ENCODE results near the gene MYLK2.

The MYLK2 gene

DNA sequence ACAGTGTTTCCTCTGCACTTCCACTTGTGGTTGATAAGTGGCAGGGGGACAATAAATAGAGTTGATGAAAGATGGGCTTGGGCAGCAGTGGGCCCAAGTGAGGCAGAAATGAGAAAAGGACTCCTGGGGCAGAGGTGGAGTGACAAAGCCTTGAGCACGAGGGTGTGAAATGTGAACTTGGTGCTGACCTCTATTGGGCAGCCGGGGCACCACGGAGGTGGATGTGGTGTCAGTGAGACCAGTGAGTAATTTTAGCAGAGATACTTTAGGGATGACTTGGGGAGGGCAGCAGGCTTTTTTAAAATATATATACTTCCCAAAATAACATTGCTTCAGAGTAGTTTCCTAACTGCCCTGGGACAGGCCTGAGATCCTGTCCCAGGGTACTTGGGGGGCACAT lies 30.6 kb upstream of the MYLK2 start:
- H3K79me1 ChIP-seq (ENCODE audit: low read depth, low read length): no peaks in the 10 kb centered on the region

DNA sequence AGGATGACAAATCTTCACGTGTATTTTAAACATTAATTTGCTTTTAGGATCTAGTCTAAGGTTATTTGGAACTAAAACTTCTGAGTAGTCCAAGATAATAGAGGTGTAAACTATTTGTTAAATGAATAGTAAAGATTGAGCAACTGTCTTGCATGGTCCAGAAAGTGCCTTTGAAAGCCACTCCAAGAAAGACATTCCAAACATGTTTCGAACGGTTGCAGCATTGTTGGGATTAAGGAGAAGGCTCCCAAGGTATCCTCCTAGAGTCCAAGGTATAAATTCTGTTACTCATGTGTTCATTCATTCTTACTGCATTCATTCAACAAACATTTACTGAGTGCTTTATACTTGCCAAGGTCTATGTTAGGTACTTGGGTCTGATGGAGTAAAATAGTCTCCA lies 28.8 kb upstream of the MYLK2 start:
- H3K4me2 ChIP-seq (ENCODE audit: insufficient read depth, low read length, poor library complexity, severe bottlenecking): no peak overlapping the region
- no peak overlapping the region for H2BK120ac ChIP-seq (ENCODE audit: low read depth, low read length)
- no peak overlapping the region for H3K18ac ChIP-seq (ENCODE audit: low read length)
- no peak overlapping the region for H3K4me3 ChIP-seq (ENCODE audit: low read length in 2 of 2)
- no peaks in the 10 kb centered on the region for H3K9me3 ChIP-seq (replicated peaks in 1 of 2; ENCODE audit: control insufficient read depth in 2 of 2, insufficient read depth in 1 of 2, low read depth in 1 of 2, low read length in 2 of 2)
- no peak overlapping the region for H3K14ac ChIP-seq (ENCODE audit: low read length)
- H3K9ac ChIP-seq (ENCODE audit: low read depth, low read length, poor library complexity): no peak overlapping the region
- no CpG with 5 or more reads among the region's 3 CpGs for WGBS, 2 donors (ENCODE audit: extremely low coverage in 2 of 2, insufficient read length in 2 of 2, insufficient replicate concordance in 1 of 2)
- no peak overlapping the region for H2BK5ac ChIP-seq (ENCODE audit: low read length)
- H3K4ac ChIP-seq (ENCODE audit: low read length): no peak overlapping the region
- peak; percentile 12 for DNase-seq (ENCODE audit: low spot score)
- no peaks in the 10 kb centered on the region for H3K27me3 ChIP-seq (ENCODE audit: control insufficient read depth in 3 of 3, insufficient read depth in 3 of 3, low read depth in 1 of 3, low read length in 3 of 3)
- H3K4me1 ChIP-seq (ENCODE audit: control insufficient read depth in 2 of 2, insufficient read depth in 1 of 2, low read depth in 1 of 2, low read length in 2 of 2): peaks cover 0 to 4% of the 10 kb centered on the region in 2 donors
- H3K79me1 ChIP-seq (ENCODE audit: low read depth, low read length): no peaks in the 10 kb centered on the region
- H4K8ac ChIP-seq (ENCODE audit: low read depth, low read length): no peak overlapping the region
- peak overlapping the region; percentile 8 for H3K27ac ChIP-seq (replicated peaks; ENCODE audit: low read length)
- H2AK5ac ChIP-seq (ENCODE audit: low read depth, low read length): no peak overlapping the region
- H4K91ac ChIP-seq (ENCODE audit: low read depth, low read length, poor library complexity): no peak overlapping the region
- no peak overlapping the region for H2BK12ac ChIP-seq (ENCODE audit: low read length)
- no peak overlapping the region for H2AFZ ChIP-seq (ENCODE audit: low read length)
- peaks cover 31 to 96% of the 10 kb centered on the region in 2 donors for H3K36me3 ChIP-seq (replicated peaks in 1 of 2; ENCODE audit: control insufficient read depth in 2 of 2, insufficient read depth in 2 of 2, low read length in 2 of 2)
- H3K23ac ChIP-seq (ENCODE audit: low read depth, low read length, poor library complexity): no peak overlapping the region
- H2BK15ac ChIP-seq (ENCODE audit: low read length): no peak overlapping the region

More for the DNA sequence above, 30.6 kb upstream of the MYLK2 start:
- H2BK15ac ChIP-seq (ENCODE audit: low read length): no peak overlapping the region
- no CpG with 5 or more reads among the region's 3 CpGs for WGBS, 2 donors (ENCODE audit: extremely low coverage in 2 of 2, insufficient read length in 2 of 2, insufficient replicate concordance in 1 of 2)
- no peak overlapping the region for H2AK5ac ChIP-seq (ENCODE audit: low read depth, low read length)
- peaks cover 39 to 96% of the 10 kb centered on the region in 2 donors for H3K36me3 ChIP-seq (replicated peaks in 1 of 2; ENCODE audit: control insufficient read depth in 2 of 2, insufficient read depth in 2 of 2, low read length in 2 of 2)
- H3K4me3 ChIP-seq (ENCODE audit: low read length in 2 of 2): no peak overlapping the region
- peak overlapping the region; percentile 70 for H4K8ac ChIP-seq (ENCODE audit: low read depth, low read length)
- no peak overlapping the region for H2AFZ ChIP-seq (ENCODE audit: low read length)
- no peak overlapping the region for H3K4me2 ChIP-seq (ENCODE audit: insufficient read depth, low read length, poor library complexity, severe bottlenecking)
- H2BK12ac ChIP-seq (ENCODE audit: low read length): no peak overlapping the region
- H3K4me1 ChIP-seq (ENCODE audit: control insufficient read depth in 2 of 2, insufficient read depth in 1 of 2, low read depth in 1 of 2, low read length in 2 of 2): peaks cover 0 to 4% of the 10 kb centered on the region in 2 donors
- no peak overlapping the region for H2BK5ac ChIP-seq (ENCODE audit: low read length)
- DNase-seq (ENCODE audit: low spot score): no peak
- no peak overlapping the region for H3K14ac ChIP-seq (ENCODE audit: low read length)
- H3K9me3 ChIP-seq (replicated peaks in 1 of 2; ENCODE audit: control insufficient read depth in 2 of 2, insufficient read depth in 1 of 2, low read depth in 1 of 2, low read length in 2 of 2): no peaks in the 10 kb centered on the region
- no peak overlapping the region for H2BK120ac ChIP-seq (ENCODE audit: low read depth, low read length)
- no peak overlapping the region for H3K4ac ChIP-seq (ENCODE audit: low read length)
- no peak overlapping the region for H3K9ac ChIP-seq (ENCODE audit: low read depth, low read length, poor library complexity)
- H4K91ac ChIP-seq (ENCODE audit: low read depth, low read length, poor library complexity): no peak overlapping the region
- H3K27me3 ChIP-seq (ENCODE audit: control insufficient read depth in 3 of 3, insufficient read depth in 3 of 3, low read depth in 1 of 3, low read length in 3 of 3): no peaks in the 10 kb centered on the region
- H3K23ac ChIP-seq (ENCODE audit: low read depth, low read length, poor library complexity): no peak overlapping the region
- H3K18ac ChIP-seq (ENCODE audit: low read length): no peak overlapping the region
- no peak overlapping the region for H3K27ac ChIP-seq (replicated peaks; ENCODE audit: low read length)

DNA sequence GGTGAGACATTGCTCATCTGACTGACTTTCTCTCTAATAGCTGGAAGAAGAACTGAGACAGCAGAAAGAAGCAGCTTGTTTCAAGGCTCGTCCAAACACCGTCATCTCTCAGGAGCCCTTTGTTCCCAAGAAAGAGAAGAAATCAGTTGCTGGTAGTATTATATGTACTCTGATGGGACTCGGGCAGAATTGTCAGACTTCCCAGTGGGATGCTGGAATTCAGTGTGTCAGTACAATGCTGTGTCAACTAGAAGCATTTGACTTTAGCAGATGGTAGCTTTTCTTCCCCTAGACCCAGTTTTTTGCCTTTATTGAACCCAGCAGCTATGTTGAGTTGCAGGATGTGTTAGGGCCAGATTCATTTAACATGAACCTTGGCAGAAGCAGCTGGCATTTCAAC lies 21.8 kb upstream of the MYLK2 start:
- Histone ChIP-seq H3K14ac (ENCODE audit: low read length) (no peak overlapping the region), H3K23ac (ENCODE audit: low read depth, low read length, poor library complexity) (no peak overlapping the region), H3K27ac (replicated peaks; ENCODE audit: low read length) (no peak overlapping the region), H3K4me1 (ENCODE audit: control insufficient read depth in 2 of 2, insufficient read depth in 1 of 2, low read depth in 1 of 2, low read length in 2 of 2) (no peaks in the 10 kb centered on the region), H4K91ac (ENCODE audit: low read depth, low read length, poor library complexity) (no peak overlapping the region), H3K4ac (ENCODE audit: low read length) (no peak overlapping the region), H2AK5ac (ENCODE audit: low read depth, low read length) (no peak overlapping the region), H3K79me1 (ENCODE audit: low read depth, low read length) (no peaks in the 10 kb centered on the region), H3K4me3 (ENCODE audit: low read length in 2 of 2) (no peak overlapping the region), H3K36me3 (replicated peaks in 1 of 2; ENCODE audit: control insufficient read depth in 2 of 2, insufficient read depth in 2 of 2, low read length in 2 of 2) (peaks cover 43 to 99% of the 10 kb centered on the region in 2 donors), H3K9ac (ENCODE audit: low read depth, low read length, poor library complexity) (no peak overlapping the region), H4K8ac (ENCODE audit: low read depth, low read length) (no peak overlapping the region), H2BK120ac (ENCODE audit: low read depth, low read length) (no peak overlapping the region), H3K27me3 (ENCODE audit: control insufficient read depth in 3 of 3, insufficient read depth in 3 of 3, low read depth in 1 of 3, low read length in 3 of 3) (no peaks in the 10 kb centered on the region), H2AFZ (ENCODE audit: low read length) (no peak overlapping the region), H2BK15ac (ENCODE audit: low read length) (no peak overlapping the region), H3K18ac (ENCODE audit: low read length) (no peak overlapping the region), H2BK12ac (ENCODE audit: low read length) (no peak overlapping the region), H2BK5ac (ENCODE audit: low read length) (no peak overlapping the region), H3K9me3 (replicated peaks in 1 of 2; ENCODE audit: control insufficient read depth in 2 of 2, insufficient read depth in 1 of 2, low read depth in 1 of 2, low read length in 2 of 2) (no peaks in the 10 kb centered on the region), H3K4me2 (ENCODE audit: insufficient read depth, low read length, poor library complexity, severe bottlenecking) (no peak overlapping the region)
- DNase-seq (ENCODE audit: low spot score): no peak
- no CpG with 5 or more reads among the region's 3 CpGs for WGBS, 2 donors (ENCODE audit: extremely low coverage in 2 of 2, insufficient read length in 2 of 2, insufficient replicate concordance in 1 of 2)

DNA sequence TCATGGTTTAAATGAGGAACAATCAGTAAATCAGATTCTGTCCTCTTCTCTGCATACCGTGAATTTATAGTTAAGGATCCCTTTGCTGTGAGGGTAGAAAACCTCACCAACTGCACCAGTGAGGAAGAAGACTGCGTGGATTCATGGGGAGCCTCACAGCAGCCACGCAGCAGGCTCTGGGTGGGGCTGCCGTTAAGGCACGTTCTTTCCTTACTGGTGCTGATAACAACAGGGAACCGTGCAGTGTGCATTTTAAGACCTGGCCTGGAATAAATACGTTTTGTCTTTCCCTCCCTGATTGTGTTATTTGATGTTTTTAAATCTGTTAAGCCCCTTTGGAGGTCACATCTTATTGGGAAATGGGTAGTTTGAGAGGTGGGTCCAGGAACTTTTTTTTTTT lies 17.6 kb upstream of the MYLK2 start:
- Histone ChIP-seq H2BK5ac (ENCODE audit: low read length) (no peak overlapping the region), H2BK15ac (ENCODE audit: low read length) (no peak overlapping the region), H3K9ac (ENCODE audit: low read depth, low read length, poor library complexity) (no peak overlapping the region), H2AK5ac (ENCODE audit: low read depth, low read length) (no peak overlapping the region), H3K4ac (ENCODE audit: low read length) (no peak overlapping the region), H3K23ac (ENCODE audit: low read depth, low read length, poor library complexity) (no peak overlapping the region), H3K27me3 (ENCODE audit: control insufficient read depth in 3 of 3, insufficient read depth in 3 of 3, low read depth in 1 of 3, low read length in 3 of 3) (no peaks in the 10 kb centered on the region), H3K4me3 (ENCODE audit: low read length in 2 of 2) (no peak overlapping the region), H4K8ac (ENCODE audit: low read depth, low read length) (no peak overlapping the region), H3K79me1 (ENCODE audit: low read depth, low read length) (no peaks in the 10 kb centered on the region), H3K14ac (ENCODE audit: low read length) (no peak overlapping the region), H3K36me3 (replicated peaks in 1 of 2; ENCODE audit: control insufficient read depth in 2 of 2, insufficient read depth in 2 of 2, low read length in 2 of 2) (peaks cover 30 to 96% of the 10 kb centered on the region in 2 donors), H3K27ac (replicated peaks; ENCODE audit: low read length) (no peak overlapping the region), H3K4me1 (ENCODE audit: control insufficient read depth in 2 of 2, insufficient read depth in 1 of 2, low read depth in 1 of 2, low read length in 2 of 2) (no peaks in the 10 kb centered on the region), H2AFZ (ENCODE audit: low read length) (no peak overlapping the region), H3K4me2 (ENCODE audit: insufficient read depth, low read length, poor library complexity, severe bottlenecking) (no peak overlapping the region), H3K18ac (ENCODE audit: low read length) (no peak overlapping the region), H3K9me3 (replicated peaks in 1 of 2; ENCODE audit: control insufficient read depth in 2 of 2, insufficient read depth in 1 of 2, low read depth in 1 of 2, low read length in 2 of 2) (no peaks in the 10 kb centered on the region), H4K91ac (ENCODE audit: low read depth, low read length, poor library complexity) (no peak overlapping the region), H2BK12ac (ENCODE audit: low read length) (no peak overlapping the region), H2BK120ac (ENCODE audit: low read depth, low read length) (no peak overlapping the region)
- no CpG with 5 or more reads among the region's 7 CpGs for WGBS, 2 donors (ENCODE audit: extremely low coverage in 2 of 2, insufficient read length in 2 of 2, insufficient replicate concordance in 1 of 2)
- no peak for DNase-seq (ENCODE audit: low spot score)

Measured in neuronal stem cell (in vitro differentiated cells).